Cardiac fibroblast (primary cell): ENCODE data around the gene MIPOL1.
A peak's percentile ranks its signal among the peaks of the same experiment; 100 is the strongest.

Experiments
- DNase-seq, 2 donors: peaks; one replicate each; pipeline versions ENCODE4 v3.0.0 to v3.0.0-alpha.2; 2010; ENCODE audit warnings: low read depth in 2 of 2
- H3K4me3 ChIP-seq, 2 donors: replicated peaks in 1 of 2; 1 replicate in 1 of 2; 2 replicates in 1 of 2; pipeline ENCODE4 v1.5.1; 2011; ENCODE audit warnings: low read depth in 2 of 2, low read length in 2 of 2, mild to moderate bottlenecking in 2 of 2, moderate library complexity in 1 of 2
- TF ChIP-seq, protein P1 (sequence below): IDR thresholded peaks from one replicate; pipeline ENCODE4 v1.5.1; 2011; ENCODE audit warnings: low read depth, mild to moderate bottlenecking, low read length, inconsistent platforms

The MIPOL1 gene

DNA sequence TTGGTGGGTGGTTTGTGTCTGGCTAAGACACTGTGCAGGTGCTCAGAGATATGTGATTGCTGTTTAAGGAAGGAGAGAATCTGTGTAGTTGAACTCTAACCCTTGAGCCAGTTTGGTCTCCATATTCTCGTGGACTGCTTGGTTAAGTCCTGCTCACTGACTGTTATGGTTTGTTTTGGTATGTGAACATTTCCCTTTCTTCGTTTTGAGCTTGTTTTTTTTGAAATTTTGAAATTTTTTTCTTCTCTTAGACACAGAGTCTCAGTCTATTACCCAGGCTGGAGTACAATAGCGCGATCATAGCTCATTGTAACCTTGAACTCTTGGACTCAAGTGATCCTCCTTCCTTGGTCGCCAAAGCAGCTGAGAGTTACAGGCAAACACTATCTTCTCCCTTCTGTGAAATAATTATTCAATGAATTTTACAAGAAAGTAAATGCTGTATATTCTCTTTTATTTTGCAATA lies 40.0 kb downstream of the MIPOL1 start:
- DNase-seq: no peak
- TF ChIP-seq, protein P1, sequence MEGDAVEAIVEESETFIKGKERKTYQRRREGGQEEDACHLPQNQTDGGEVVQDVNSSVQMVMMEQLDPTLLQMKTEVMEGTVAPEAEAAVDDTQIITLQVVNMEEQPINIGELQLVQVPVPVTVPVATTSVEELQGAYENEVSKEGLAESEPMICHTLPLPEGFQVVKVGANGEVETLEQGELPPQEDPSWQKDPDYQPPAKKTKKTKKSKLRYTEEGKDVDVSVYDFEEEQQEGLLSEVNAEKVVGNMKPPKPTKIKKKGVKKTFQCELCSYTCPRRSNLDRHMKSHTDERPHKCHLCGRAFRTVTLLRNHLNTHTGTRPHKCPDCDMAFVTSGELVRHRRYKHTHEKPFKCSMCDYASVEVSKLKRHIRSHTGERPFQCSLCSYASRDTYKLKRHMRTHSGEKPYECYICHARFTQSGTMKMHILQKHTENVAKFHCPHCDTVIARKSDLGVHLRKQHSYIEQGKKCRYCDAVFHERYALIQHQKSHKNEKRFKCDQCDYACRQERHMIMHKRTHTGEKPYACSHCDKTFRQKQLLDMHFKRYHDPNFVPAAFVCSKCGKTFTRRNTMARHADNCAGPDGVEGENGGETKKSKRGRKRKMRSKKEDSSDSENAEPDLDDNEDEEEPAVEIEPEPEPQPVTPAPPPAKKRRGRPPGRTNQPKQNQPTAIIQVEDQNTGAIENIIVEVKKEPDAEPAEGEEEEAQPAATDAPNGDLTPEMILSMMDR: no peak
- H3K4me3 ChIP-seq: no peak overlapping the region

DNA sequence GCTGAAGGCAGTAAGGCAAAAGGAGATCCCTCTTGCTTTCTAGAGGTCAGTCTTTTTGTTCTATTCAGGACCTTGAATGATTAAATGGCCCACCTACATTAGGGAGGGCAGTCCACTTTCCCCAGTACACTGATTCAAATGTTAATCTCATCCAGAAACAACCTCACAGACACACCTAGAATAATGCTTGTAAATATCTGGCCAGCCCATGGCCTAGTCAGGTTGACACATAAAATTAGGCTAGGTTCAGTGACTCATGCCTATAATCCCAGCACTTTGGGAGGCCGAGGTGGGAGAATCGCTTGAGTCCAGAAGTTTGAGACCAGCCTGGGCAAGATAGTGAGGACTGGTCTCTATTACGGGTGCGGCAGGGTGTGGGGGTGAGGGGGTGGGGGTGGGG lies 43.5 kb downstream of the MIPOL1 start:
- DNase-seq: no peak
- TF ChIP-seq, protein P1: no peak
- H3K4me3 ChIP-seq: no peak overlapping the region

DNA sequence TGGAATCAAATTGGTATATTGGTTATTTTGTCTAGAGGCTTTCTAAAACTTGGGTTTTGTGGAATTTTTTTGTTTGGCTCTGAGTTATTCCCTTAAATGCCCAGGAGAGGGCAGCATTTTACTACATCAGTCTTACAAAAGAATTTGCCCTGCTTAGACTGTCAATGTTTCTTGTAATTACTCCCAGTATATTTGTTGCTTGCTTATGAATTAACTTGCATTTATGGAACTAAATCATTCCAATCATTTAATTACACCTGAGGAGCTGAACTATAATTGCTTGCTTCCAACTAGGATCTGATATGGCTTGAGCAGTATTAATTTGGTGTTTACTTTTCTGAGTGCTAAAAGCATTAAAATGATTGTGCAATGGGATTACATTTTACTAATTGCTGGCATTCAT lies 48.7 kb downstream of the MIPOL1 start:
- TF ChIP-seq, protein P1: peak; percentile 64
- DNase-seq: peak; percentile 67 to 73
- H3K4me3 ChIP-seq: no peak overlapping the region

DNA sequence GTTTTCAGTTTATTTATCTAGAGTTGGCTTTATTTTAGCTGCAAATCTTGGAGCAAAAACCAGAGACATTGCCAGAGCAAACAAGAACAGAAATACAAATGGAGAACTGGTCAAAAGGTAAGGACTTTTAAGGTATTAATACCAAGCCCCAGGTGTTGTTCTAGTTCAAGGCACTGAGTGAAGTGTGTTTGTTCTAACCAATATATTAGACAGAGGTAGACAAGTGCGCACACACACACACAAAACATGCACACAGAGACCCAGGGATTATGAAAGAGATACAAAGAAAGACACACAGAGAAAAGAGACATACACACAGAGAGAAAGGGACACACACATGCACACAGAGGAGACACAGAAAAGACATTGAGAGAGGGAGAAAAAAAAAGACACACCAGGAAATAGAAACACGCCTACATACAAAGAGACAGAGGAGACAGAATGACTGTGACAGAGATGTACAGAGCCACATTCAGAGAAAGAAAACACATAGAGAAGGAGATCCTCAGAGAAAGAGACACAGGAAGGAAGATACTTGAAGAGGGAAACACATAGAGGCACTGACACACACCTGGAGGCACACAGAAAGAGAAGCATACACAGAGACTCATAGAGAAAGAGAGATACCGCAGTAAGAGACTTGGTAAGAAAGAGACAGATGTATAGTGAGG lies 50.2 kb downstream of the MIPOL1 start:
- DNase-seq: no peak
- TF ChIP-seq, protein P1: no peak
- no peak overlapping the region for H3K4me3 ChIP-seq

DNA sequence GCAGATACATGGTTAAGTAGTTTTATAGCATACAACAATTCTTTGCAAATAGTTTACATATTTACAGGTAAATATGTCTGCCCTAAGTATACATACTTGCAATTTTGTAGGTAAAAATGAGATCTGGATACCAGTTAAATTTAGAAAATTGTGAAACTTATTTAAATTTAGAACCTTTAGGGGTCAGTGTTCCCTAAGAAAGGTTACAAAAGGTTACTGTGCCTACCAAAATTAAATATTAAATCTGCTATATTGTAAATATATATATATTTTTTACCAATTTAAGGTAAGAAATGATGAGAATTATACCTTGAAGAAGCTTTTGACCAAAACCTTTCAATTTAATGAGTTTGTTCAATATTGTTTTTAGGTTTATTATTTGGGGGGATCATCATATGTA lies 54.0 kb downstream of the MIPOL1 start:
- no peak overlapping the region for H3K4me3 ChIP-seq
- TF ChIP-seq, protein P1: no peak
- no peak for DNase-seq

GRCh38 chr14:37252434-37252833 lies 54.7 kb downstream of the MIPOL1 start:
- DNase-seq: no peak
- TF ChIP-seq, protein P1: no peak
- H3K4me3 ChIP-seq: no peak overlapping the region

GRCh38 chr14:37253905-37254304 lies 56.2 kb downstream of the MIPOL1 start:
- DNase-seq: peak; percentile 72 to 81
- TF ChIP-seq, protein P1: no peak
- H3K4me3 ChIP-seq: no peak overlapping the region
